Heart right ventricle (tissue), 16 donors: ENCODE results near the gene CPED1. TPM values are rescaled to one million over a fixed set of nuclear protein-coding genes. Genes with fewer than 3 reads are reported as not detected.

ENCODE experiments used
- ATAC-seq, 8 donors: fragments of 200-7000 bp; cut with Tn5 transposase; one replicate each; pipeline ENCODE4 v1.9.1; 2020; ENCODE audit warnings: mild to moderate bottlenecking in 8 of 8, moderate library complexity in 8 of 8, moderate number of reproducible peaks in 1 of 8
- DNase-seq, 2 donors: peaks; one replicate each; pipeline ENCODE4 v3.0.0-alpha.2; 2020
- H3K27ac ChIP-seq, 10 donors: fragments of 200-600 bp; sonication (generic) in 2 of 10; one replicate each; pipeline versions ENCODE4 v1.5.0 to v1.8.0; 2020 to 2022; ENCODE audit warnings: mild to moderate bottlenecking in 3 of 10
- H3K27me3 ChIP-seq, 7 donors: fragments of 200-600 bp; one replicate each; pipeline ENCODE4 v1.8.0; 2021 to 2022; ENCODE audit warnings: mild to moderate bottlenecking in 2 of 7
- H3K36me3 ChIP-seq, 9 donors: fragments of 200-600 bp; sonication (generic) in 1 of 9; one replicate each; pipeline versions ENCODE4 v1.5.0 to v1.8.0; 2020 to 2022; ENCODE audit warnings: mild to moderate bottlenecking in 2 of 9
- H3K4me1 ChIP-seq, 9 donors: fragments of 200-600 bp; sonication (generic) in 1 of 9; one replicate each; pipeline versions ENCODE4 v1.5.0 to v1.8.0; 2020 to 2022; ENCODE audit warnings: mild to moderate bottlenecking in 4 of 9
- H3K4me3 ChIP-seq, 10 donors: fragments of 200-600 bp; sonication (generic) in 2 of 10; one replicate each; pipeline versions ENCODE4 v1.5.0 to v1.8.0; 2020 to 2022; ENCODE audit warnings: mild to moderate bottlenecking in 7 of 10, moderate library complexity in 2 of 10
- H3K9me3 ChIP-seq, 11 donors: fragments of 200-600 bp in 10 of 11; sonication (generic) in 2 of 11; one replicate each; pipeline versions ENCODE4 v1.5.0 to v1.8.0; 2013 to 2022; ENCODE audit warnings: mild to moderate bottlenecking in 2 of 11, control low read depth in 1 of 11, moderate library complexity in 1 of 11
- WGBS, 2 donors: extraction: QIAGEN DNeasy Blood & Tissue Kit; methylation state at CpG; one replicate each; pipeline ENCODE4 v1.1.7; 2013; ENCODE audit warnings: inconsistent platforms in 1 of 2; 5-methylcytosine and 5-hydroxymethylcytosine counted together
- intact Hi-C, 10 donors: fragments of 100-400 bp; cut with DNase I; formaldehyde crosslinking; loops; one replicate each; pipeline versions ENCODE4 v1.11.1 to v1.14.2; 2022
- polyA plus RNA-seq, 2 donors: library from polyadenylated mRNA; stranded (reverse); fragments of 200-250 nt; gene quantifications; one replicate each; pipeline ENCODE4 v1.2.3, GENCODE V29; 2013
- total RNA-seq, 10 donors: library from RNA; stranded (reverse); fragmentation: NEBNext Ultra II Directional in 3 of 10; extraction: Animal tissue kit (Norgen Biotek cat#: 25700) in 3 of 10; gene quantifications; one replicate each; pipeline versions ENCODE4 v1.2.1 to v1.2.4, GENCODE V29; 2021 to 2023
- TF ChIP-seq, protein P1 (sequence below), 9 donors: fragments of 200-600 bp; sonication (generic) in 2 of 9; IDR thresholded peaks; one replicate each; pipeline versions ENCODE4 v1.5.0 to v1.8.0; 2021 to 2022; ENCODE audit warnings: antibody characterized with exemption in 9 of 9, mild to moderate bottlenecking in 5 of 9, moderate library complexity in 1 of 9
- donor health status: Arrhythmogenic right ventricular cardiomyopathy.
- donor health status: ischemic (EF 13 %, LVEDD 7.1; RV severe dilation, severe dysfunction).
- donor health status: healthy with polysubstance abuse.
- donor health status: DM: no; HTN: yes; CAD: no.
- donor health status: DM: no; HTN: no; CAD: no.
- donor health status: ischemic (EF 25% LVEDD 6.9; RV normal size, moderate dysfunction).
- donor health status: ischemic (EF 25% LVEDD 5.7; RV mildly dilated, moderate dysfunction).
- donor health status: healthy.
- donor health status: DM: yes; HTN: yes; CAD: no.
- donor health status: Ischemic cardiomyopathy.
- donor health status: ischemic (EF 35%, LVEDD 5.7; RV mildly dilated, moderate dysfunction).
- donor health status: nonischemic (EF 11% LVEDD 7.7; RV severe dilation, severe dysfunction).
- donor health status: DM: yes; HTN: yes; CAD: no.
- donor health status: PGD.
- donor health status: ischemic (EF 29% LVEDD 5.4; RV normal size, mild dysfunction).
- donor health status: nonischemic (EF 23%, LVEDD 6.1; RV moderate dilation, normal function).

Gene CPED1
- total and polyA plus RNA-seq, 12 donors = 3.9 to 56.5 (median 31.2) TPM

DNA sequence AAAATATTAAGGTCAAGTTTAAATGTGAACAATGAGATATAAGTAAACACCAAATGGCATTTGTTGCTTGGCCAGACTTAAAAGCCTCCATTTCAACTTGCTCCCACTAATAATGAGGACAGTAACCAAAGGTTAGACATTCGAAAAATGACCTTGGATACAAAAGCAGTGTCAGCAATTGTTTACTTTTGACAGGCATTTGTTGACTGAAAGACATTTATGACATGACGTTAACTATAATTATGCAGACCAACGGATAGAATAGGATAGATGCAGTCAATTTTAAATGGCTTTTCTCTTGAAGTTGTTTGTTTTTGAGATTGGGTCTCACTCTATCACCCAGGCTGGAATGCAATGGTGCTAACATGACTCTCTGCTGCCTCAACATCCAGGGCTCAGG lies 333.9 kb downstream of the CPED1 start:
- Histone ChIP-seq H3K27me3 (peaks cover 0 to 23% (median 10%) of the 10 kb centered on the region in 7 donors), H3K27ac (no peak overlapping the region), H3K4me3 (no peak overlapping the region), H3K36me3 (no peaks in the 10 kb centered on the region), H3K9me3 (no peaks in the 10 kb centered on the region), H3K4me1 (no peaks in the 10 kb centered on the region)
- TF ChIP-seq, protein P1, sequence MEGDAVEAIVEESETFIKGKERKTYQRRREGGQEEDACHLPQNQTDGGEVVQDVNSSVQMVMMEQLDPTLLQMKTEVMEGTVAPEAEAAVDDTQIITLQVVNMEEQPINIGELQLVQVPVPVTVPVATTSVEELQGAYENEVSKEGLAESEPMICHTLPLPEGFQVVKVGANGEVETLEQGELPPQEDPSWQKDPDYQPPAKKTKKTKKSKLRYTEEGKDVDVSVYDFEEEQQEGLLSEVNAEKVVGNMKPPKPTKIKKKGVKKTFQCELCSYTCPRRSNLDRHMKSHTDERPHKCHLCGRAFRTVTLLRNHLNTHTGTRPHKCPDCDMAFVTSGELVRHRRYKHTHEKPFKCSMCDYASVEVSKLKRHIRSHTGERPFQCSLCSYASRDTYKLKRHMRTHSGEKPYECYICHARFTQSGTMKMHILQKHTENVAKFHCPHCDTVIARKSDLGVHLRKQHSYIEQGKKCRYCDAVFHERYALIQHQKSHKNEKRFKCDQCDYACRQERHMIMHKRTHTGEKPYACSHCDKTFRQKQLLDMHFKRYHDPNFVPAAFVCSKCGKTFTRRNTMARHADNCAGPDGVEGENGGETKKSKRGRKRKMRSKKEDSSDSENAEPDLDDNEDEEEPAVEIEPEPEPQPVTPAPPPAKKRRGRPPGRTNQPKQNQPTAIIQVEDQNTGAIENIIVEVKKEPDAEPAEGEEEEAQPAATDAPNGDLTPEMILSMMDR (IDR thresholded peaks at IDR 0.05) = no peak
- intact Hi-C loops = loop anchor here in 1 of 10 donors (10.0 kb wide), 1 partner anchor 58 kb away; no protein-coding TSS in a partner anchor
- no peak for DNase-seq
- WGBS, 2 donors = 68 to 86% methylated on average over 3 of the region's 3 CpGs
- no peak for ATAC-seq

DNA sequence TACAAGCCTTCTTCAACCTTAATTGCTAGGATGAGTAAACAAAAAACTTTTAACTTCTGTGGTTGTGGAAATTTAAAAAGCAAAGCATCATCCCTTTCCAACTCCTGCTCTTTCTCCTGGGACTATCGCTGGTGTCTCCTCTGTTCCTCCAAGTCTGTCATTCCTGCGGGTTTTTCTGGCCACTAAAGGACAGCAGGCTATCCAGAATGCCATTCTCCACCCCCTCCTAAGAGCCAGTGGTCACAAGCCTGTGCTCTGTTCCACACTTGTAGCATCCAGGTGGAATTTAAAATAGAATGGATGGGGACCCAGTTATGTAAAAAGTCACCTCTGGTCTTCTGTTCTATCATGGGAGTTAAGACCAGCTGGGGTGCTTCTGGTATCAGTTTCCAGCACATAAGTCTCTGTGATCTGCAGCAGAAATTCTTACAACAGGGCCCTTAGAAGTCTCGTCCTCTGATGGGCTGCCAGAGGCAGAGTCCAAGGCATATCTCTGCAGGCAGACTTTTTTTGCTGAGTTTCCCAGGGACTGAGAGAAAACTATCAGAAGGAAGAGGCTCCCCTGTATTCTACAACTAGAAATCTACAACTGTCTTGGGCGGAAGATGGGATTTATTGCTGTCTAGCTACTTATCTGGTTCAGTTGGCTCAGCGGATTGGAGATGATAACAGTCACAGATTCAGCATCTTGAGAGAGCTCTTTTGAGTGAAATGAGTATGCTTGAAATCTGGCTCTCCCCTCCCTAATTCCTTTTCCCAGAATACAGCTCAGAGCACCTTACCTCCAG lies 335.2 kb downstream of the CPED1 start:
- no peaks in the 10 kb centered on the region for H3K9me3 ChIP-seq
- TF ChIP-seq, protein P1 (IDR thresholded peaks at IDR 0.05) = no peak
- H3K4me3 ChIP-seq = no peak overlapping the region
- intact Hi-C loops = loop anchor here in 1 of 10 donors (10.0 kb wide), 1 partner anchor 59 kb away; no protein-coding TSS in a partner anchor
- WGBS, 2 donors = 53% methylated on average over 5 of the region's 5 CpGs
- H3K27me3 ChIP-seq = peaks cover 0 to 33% (median 18%) of the 10 kb centered on the region in 7 donors
- H3K4me1 ChIP-seq = peaks cover 0 to 2% (median 0%) of the 10 kb centered on the region in 9 donors
- no peak overlapping the region for H3K27ac ChIP-seq
- no peaks in the 10 kb centered on the region for H3K36me3 ChIP-seq
- DNase-seq = no peak
- no peak for ATAC-seq

DNA sequence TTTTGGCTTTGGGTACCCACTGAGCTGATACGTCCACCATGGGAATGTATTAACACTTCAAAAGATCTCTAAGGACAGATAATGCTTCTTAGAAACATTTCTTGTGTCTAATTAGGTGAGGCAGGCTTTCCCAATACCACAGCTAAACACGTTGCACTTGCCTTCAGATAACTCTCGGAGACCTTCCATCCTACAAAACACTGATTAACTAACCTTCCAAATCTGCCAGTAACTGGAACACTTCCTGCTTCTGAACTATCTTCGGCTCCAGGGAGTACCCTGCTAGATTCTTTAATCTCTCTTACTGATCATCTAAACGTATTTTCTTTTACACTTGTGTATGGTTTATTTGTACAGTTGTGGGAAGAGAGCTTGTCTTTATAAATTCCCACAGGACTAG lies 339.2 kb downstream of the CPED1 start:
- WGBS, 2 donors = 73 to 76% methylated on average over 5 of the region's 5 CpGs
- TF ChIP-seq, protein P1 (IDR thresholded peaks at IDR 0.05) = no peak
- ATAC-seq = no peak
- Histone ChIP-seq H3K4me1 (peaks cover 6 to 23% (median 18%) of the 10 kb centered on the region in 9 donors), H3K9me3 (no peaks in the 10 kb centered on the region), H3K4me3 (no peak overlapping the region), H3K36me3 (no peaks in the 10 kb centered on the region), H3K27ac (no peak overlapping the region), H3K27me3 (peaks cover 8 to 73% (median 58%) of the 10 kb centered on the region in 7 donors)
- intact Hi-C loops = loop anchor here in 1 of 10 donors (10.0 kb wide), 1 partner anchor 63 kb away; no protein-coding TSS in a partner anchor
- DNase-seq = no peak

DNA sequence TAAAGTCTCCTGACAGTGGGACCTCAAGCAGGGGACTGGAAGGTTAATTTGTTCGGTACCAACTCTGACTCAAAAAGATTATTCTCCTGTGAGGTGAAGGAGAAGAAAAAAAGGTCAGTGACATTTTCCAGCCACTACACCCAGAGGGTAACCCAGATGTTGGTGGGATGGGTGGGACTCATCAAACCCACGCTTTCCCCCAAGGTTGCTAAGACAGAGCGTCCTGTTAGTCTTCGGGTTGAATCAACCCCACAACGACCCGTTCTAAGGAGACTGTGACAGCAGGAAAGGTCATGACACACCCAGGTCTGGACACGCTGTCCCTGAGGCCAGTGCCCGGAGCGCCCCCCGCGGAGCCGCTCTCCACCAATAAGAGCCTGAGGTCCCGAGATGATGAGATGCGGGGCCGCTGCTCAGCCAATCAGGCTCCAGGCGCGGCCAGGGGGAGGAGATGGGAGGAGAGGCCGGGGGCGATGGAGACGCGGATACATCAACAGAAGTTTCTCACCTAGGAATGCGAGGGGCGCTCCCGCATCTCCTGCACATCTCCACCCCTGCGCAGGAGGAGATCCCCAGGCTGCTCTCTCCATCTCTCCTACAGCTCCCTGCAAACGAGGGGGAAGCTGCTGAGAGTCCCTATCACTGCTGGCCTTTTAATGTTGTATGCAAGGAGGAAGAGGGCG lies 340.1 kb downstream of the CPED1 start, which contains the start of gene WNT16:
Gene WNT16, plus strand, starts transcription at position 493 of the 683 bp plus-strand sequence. CDS start 293 bp downstream, outside the sequence.
- peaks cover 8 to 74% (median 67%) of the 10 kb centered on the region in 7 donors for H3K27me3 ChIP-seq
- DNase-seq = no peak
- 14 to 18% methylated on average over 27 of the region's 27 CpGs for WGBS, 2 donors

More for the DNA sequence above, 340.1 kb downstream of the CPED1 start, which contains the start of gene WNT16:
- H3K27ac ChIP-seq = no peak within 1 kb of the TSS
- H3K4me3 ChIP-seq = peak within 1 kb of the TSS in 9 of 10 donors; percentile 25 to 52 (median 40)
- H3K9me3 ChIP-seq = no peaks in the 10 kb centered on the region
- intact Hi-C loops = loop anchor here in 1 of 10 donors (10.0 kb wide), 1 partner anchor 64 kb away; no protein-coding TSS in a partner anchor
- peaks cover 6 to 23% (median 18%) of the 10 kb centered on the region in 9 donors for H3K4me1 ChIP-seq
- peak in 6 of 8 donors; percentile 20 to 50 (median 28) for ATAC-seq
- H3K36me3 ChIP-seq = no peaks in the 10 kb centered on the region
- TF ChIP-seq, protein P1 (IDR thresholded peaks at IDR 0.05) = no peak
